K562 (cell line): ENCODE data around the gene COMMD2. TPM values are rescaled to one million over a fixed set of nuclear protein-coding genes. Genes with fewer than 3 reads are reported as not detected.

Experiments used
- ATAC-seq: fragments of 200-7000 bp; cut with Tn5 transposase; 3 replicates; pipeline ENCODE4 v1.9.1; 2020; ENCODE audit warnings: moderate library complexity
- BruUV-seq: library from RNA; stranded (reverse); fragments of 400-500 nt; replicated peaks from 2 replicates; lab custom pipeline; 2021; lab: Mats Ljungman, UMichigan
- CTCF ChIA-PET: fragments of 300-600 bp; formaldehyde crosslinking; extraction: SDS; loops from one replicate; lab custom pipeline; 2021; ENCODE audit warnings: low intra/inter-chr PET ratio; lab: Yijun Ruan, JAX
- POLR2A ChIA-PET: fragments of 300-600, 350-650 bp; sonication (Branson Sonifier 250); formaldehyde crosslinking; extraction: SDS; loops from one replicate; lab custom pipeline; 2021; ENCODE audit warnings: antibody characterized with exemption, inconsistent platforms; lab: Yijun Ruan, JAX
- DNase-seq, 4 experiments: peaks; one replicate each; pipeline versions ENCODE4 v3.0.0 to v3.0.0-alpha.2; 2011 to 2018; ENCODE audit warnings: low spot score in 3 of 4, mixed read lengths in 3 of 4; ENCODE audit errors: extremely low read depth in 1 of 4
- FAIRE-seq: peaks from 2 replicates; lab custom pipeline; 2011; peaks lifted over from hg19 to GRCh38; lab: Jason Lieb, UNC
- H2AFZ ChIP-seq: 2 replicates; pipeline ENCODE4 v1.6.0; 2011; ENCODE audit warnings: low read depth, low read length, control low read depth, inconsistent platforms
- H3K27ac ChIP-seq: fragments of 200-600 bp; 3 replicates; pipeline ENCODE4 v1.8.0; 2011; ENCODE audit warnings: low read depth, mild to moderate bottlenecking, control low read depth, inconsistent platforms, low read length, moderate library complexity, mixed read lengths; ENCODE audit errors: extremely low read depth
- H3K27me3 ChIP-seq, 2 experiments: fragments of 300-600 bp in 1 of 2; 2 replicates in 1 of 2; 3 replicates in 1 of 2; pipeline versions ENCODE4 v1.6.0 to v1.8.0; 2011; ENCODE audit warnings: inconsistent platforms in 2 of 2, low read length in 2 of 2, mild to moderate bottlenecking in 1 of 2, mixed read lengths in 1 of 2, moderate library complexity in 1 of 2; ENCODE audit not compliant: control insufficient read depth in 2 of 2, insufficient read depth in 2 of 2
- H3K36me3 ChIP-seq: fragments of 300-600 bp; 3 replicates; pipeline ENCODE4 v1.8.0; 2011; ENCODE audit warnings: mild to moderate bottlenecking, low read length, inconsistent platforms; ENCODE audit not compliant: control insufficient read depth, insufficient read depth
- H3K4me1 ChIP-seq, 2 experiments: fragments of 200-600 bp in 1 of 2; replicated peaks in 1 of 2; 2 replicates in 1 of 2; 3 replicates in 1 of 2; pipeline versions ENCODE4 v1.5.1 to v1.8.0; 2011; ENCODE audit warnings: inconsistent platforms in 2 of 2, low read length in 2 of 2, mild to moderate bottlenecking in 1 of 2, mixed read lengths in 1 of 2, moderate library complexity in 1 of 2; ENCODE audit not compliant: control insufficient read depth in 2 of 2, insufficient read depth in 2 of 2
- H3K4me2 ChIP-seq: 2 replicates; pipeline ENCODE4 v1.6.1; 2011; ENCODE audit warnings: low read length, control low read depth, inconsistent platforms, mixed read lengths; ENCODE audit not compliant: insufficient read depth
- H3K4me3 ChIP-seq: fragments of 200-600 bp; sonication (generic), shearing (Covaris generic); 2 replicates; pipeline ENCODE4 v1.5.1; 2016; ENCODE audit warnings: control low read depth, inconsistent platforms
- H3K79me2 ChIP-seq: fragments of 200-600 bp; 3 replicates; pipeline ENCODE4 v1.8.0; 2011; ENCODE audit warnings: low read length, inconsistent platforms; ENCODE audit not compliant: control insufficient read depth, insufficient read depth
- H3K9ac ChIP-seq, 2 experiments: 2 replicates each; pipeline versions ENCODE4 v1.6.0 to v1.6.1; 2011; ENCODE audit warnings: low read depth in 2 of 2, low read length in 2 of 2, control low read depth in 1 of 2, inconsistent platforms in 1 of 2, mild to moderate bottlenecking in 1 of 2, mixed read lengths in 1 of 2; ENCODE audit not compliant: insufficient read depth in 1 of 2
- H3K9me1 ChIP-seq: one replicate; pipeline ENCODE4 v1.6.0; 2011; ENCODE audit warnings: inconsistent platforms, mild to moderate bottlenecking, low read length, moderate library complexity; ENCODE audit not compliant: control insufficient read depth, insufficient read depth
- H3K9me3 ChIP-seq: replicated peaks from 2 replicates; pipeline ENCODE4 v1.5.1; 2011; ENCODE audit warnings: low read depth, low read length, inconsistent platforms; ENCODE audit not compliant: control insufficient read depth, insufficient read depth
- H4K20me1 ChIP-seq: replicated peaks from 2 replicates; pipeline ENCODE4 v1.6.1; 2011; ENCODE audit warnings: low read length, inconsistent platforms, mixed read lengths; ENCODE audit not compliant: control insufficient read depth, insufficient read depth
- HCFC1 ChIP-seq: IDR thresholded peaks from 2 replicates; pipeline ENCODE4 v1.6.1; 2012; ENCODE audit warnings: low read depth, low read length, improper control_type of control experiment
- HDAC1 ChIP-seq, 2 experiments: fragments of 450-650 bp; IDR thresholded peaks; 2 replicates each; pipeline ENCODE4 v1.6.1; 2016 to 2017; ENCODE audit warnings: inconsistent platforms in 1 of 2, mild to moderate bottlenecking in 1 of 2, moderate library complexity in 1 of 2
- SMARCA4 ChIP-seq: fragments of 450-650 bp; IDR thresholded peaks from 2 replicates; pipeline ENCODE4 v1.6.1; 2016
- TRIM28 ChIP-seq: fragments of 450-650 bp; IDR thresholded peaks from 2 replicates; pipeline ENCODE4 v1.6.1; 2017
- ZNF140 ChIP-seq: fragments of 250-450 bp; sonication (Bioruptor Pico); IDR thresholded peaks from 2 replicates; pipeline ENCODE4 v1.8.0; 2021; ENCODE audit warnings: moderate library complexity, mild to moderate bottlenecking, inconsistent platforms
- ZNF324 ChIP-seq: fragments of 250-450 bp; sonication (Bioruptor Pico); IDR thresholded peaks from 2 replicates; pipeline ENCODE4 v1.4.0; 2020; ENCODE audit warnings: mild to moderate bottlenecking
- ZNF780A ChIP-seq: fragments of 250-450 bp; sonication (Bioruptor Pico); IDR thresholded peaks from 2 replicates; pipeline ENCODE4 v1.5.0; 2021; ENCODE audit warnings: mild to moderate bottlenecking
- WGBS: fragments of 100-300 bp; shearing (Covaris generic); methylation state at CpG from one replicate; pipeline ENCODE4 v1.1.6; 2016; ENCODE audit warnings: low coverage, mixed read lengths; ENCODE audit not compliant: insufficient coverage; ENCODE audit errors: missing lambda C conversion rate; 5-methylcytosine and 5-hydroxymethylcytosine counted together
- in situ Hi-C: fragments of 300-500 bp; cut with MboI; formaldehyde crosslinking; loops from 4 replicates; pipeline ENCODE4 v1.15.0; 2018; ENCODE audit warnings: inconsistent platforms, mixed read lengths
- intact Hi-C: fragments of 100-400 bp; cut with micrococcal nuclease; formaldehyde crosslinking; loops from 2 replicates; pipeline ENCODE4 v1.14.2; 2022
- polyA plus RNA-seq, 8 experiments: library from polyadenylated mRNA; depleted of rRNA in 4 of 8; stranded (reverse) in 5 of 8; unstranded in 3 of 8; fragments of >200 nt; fragmentation: Nextera tagmentation in 2 of 8; fragmentation: Illumina TruSeq in 1 of 8; extraction: Ambion mirVana in 2 of 8; extraction: Trizol in 1 of 8; gene quantifications; 2 replicates each; pipeline versions ENCODE4 v1.2.1 to v1.2.3, GENCODE V29; 2011 to 2014; ENCODE audit warnings: inconsistent platforms in 1 of 8, missing spikeins in 1 of 8
- total RNA-seq, 7 experiments: library from RNA; depleted of rRNA in 6 of 7; stranded (reverse); fragments of >200 nt in 6 of 7; fragmentation: Illumina TruSeq in 2 of 7; extraction: Trizol in 2 of 7; gene quantifications; 2 replicates each; pipeline versions ENCODE4 v1.2.1 to v1.2.3, GENCODE V29; 2011 to 2021; ENCODE audit warnings: low replicate concordance in 1 of 7
- TF ChIP-seq, protein P1 (sequence below): fragments of 450-650 bp; formaldehyde crosslinking; IDR thresholded peaks from 2 replicates; pipeline ENCODE4 v1.4.0; 2022; ENCODE audit warnings: missing genetic modification characterization

COMMD2 gene
- total and polyA plus RNA-seq, 9 of the 15 experiments (the other 6 are each of a cell fraction or from before 2014, with no cell fraction given), result 25.8 to 102 (median 41.8) TPM

DNA sequence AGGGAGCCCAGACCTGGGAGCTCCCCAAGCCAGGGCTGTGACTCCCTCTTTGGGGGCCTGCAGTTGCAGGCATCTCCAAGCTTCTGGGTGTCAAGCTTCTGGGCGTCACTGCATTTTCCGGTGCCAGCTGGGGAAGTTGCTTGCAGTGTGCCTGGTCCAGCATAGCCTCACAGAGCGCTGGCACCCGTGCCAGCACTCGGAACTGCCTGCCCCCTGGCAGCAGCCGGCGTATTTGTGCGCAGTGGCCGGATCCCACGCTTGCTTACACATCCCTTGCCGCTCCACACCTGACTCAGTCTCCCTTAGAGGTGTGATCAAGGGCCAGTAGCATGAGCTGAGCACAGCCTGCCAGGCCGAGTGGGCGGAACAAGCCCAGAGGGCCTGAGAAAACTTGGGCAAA is 37.0 kb downstream of the COMMD2 start:
- in situ Hi-C loops (loop anchor here (5.0 kb wide), 1 partner anchor 193 kb away; no protein-coding TSS in a partner anchor), intact Hi-C loops (loop anchor here (5.0 kb wide), 1 partner anchor 148 kb away; no protein-coding TSS in a partner anchor)
- H3K79me2 ChIP-seq, result no peaks in the 10 kb centered on the region
- no peaks in the 10 kb centered on the region for H3K9me3 ChIP-seq
- ATAC-seq, result no peak
- H4K20me1 ChIP-seq, result no peaks in the 10 kb centered on the region
- POLR2A ChIA-PET, result no interaction called here
- H3K4me3 ChIP-seq, result no peak overlapping the region
- no peak overlapping the region for H2AFZ ChIP-seq
- H3K27me3 ChIP-seq, result peaks cover 0 to 23% of the 10 kb centered on the region in 2 experiments; a peak in 2 of 5 replicates
- 10% methylated on average over 11 of the region's 13 CpGs for WGBS
- no peaks in the 10 kb centered on the region for H3K36me3 ChIP-seq
- BruUV-seq, result no TSS peak
- no peak for TF ChIP-seq ZNF324 (CRISPR knock-in tag)
- no peak for TF ChIP-seq HCFC1
- TF ChIP-seq, protein P1, sequence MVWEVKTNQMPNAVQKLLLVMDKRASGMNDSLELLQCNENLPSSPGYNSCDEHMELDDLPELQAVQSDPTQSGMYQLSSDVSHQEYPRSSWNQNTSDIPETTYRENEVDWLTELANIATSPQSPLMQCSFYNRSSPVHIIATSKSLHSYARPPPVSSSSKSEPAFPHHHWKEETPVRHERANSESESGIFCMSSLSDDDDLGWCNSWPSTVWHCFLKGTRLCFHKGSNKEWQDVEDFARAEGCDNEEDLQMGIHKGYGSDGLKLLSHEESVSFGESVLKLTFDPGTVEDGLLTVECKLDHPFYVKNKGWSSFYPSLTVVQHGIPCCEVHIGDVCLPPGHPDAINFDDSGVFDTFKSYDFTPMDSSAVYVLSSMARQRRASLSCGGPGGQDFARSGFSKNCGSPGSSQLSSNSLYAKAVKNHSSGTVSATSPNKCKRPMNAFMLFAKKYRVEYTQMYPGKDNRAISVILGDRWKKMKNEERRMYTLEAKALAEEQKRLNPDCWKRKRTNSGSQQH, result no peak
- TF ChIP-seq ZNF140 (CRISPR knock-in tag), result no peak
- no peak for TF ChIP-seq SMARCA4
- no peak for TF ChIP-seq HDAC1 (IDR thresholded peaks at IDR 0.05)
- no peak for TF ChIP-seq ZNF780A (CRISPR knock-in tag)
- no peak for TF ChIP-seq TRIM28
- TF ChIP-seq, all 486 proteins: peak for 0
- H3K9me1 ChIP-seq, result no peaks in the 10 kb centered on the region
- H3K4me1 ChIP-seq, result peaks cover 0 to 11% of the 10 kb centered on the region in 2 experiments; a peak in 1 of 5 replicates
- H3K27ac ChIP-seq, result no peak overlapping the region
- CTCF ChIA-PET, result no interaction called here
- no peak overlapping the region for H3K4me2 ChIP-seq
- no peak overlapping the region for H3K9ac ChIP-seq
- no peak for FAIRE-seq
- no peak for DNase-seq
